Cardiac fibroblast (primary cell): Measurements from ENCODE around the gene SLCO2A1.

ENCODE experiments used
- DNase-seq, 2 donors: peaks; one replicate each; pipeline versions ENCODE4 v3.0.0 to v3.0.0-alpha.2; 2010; ENCODE audit warnings: low read depth in 2 of 2
- H3K4me3 ChIP-seq, 2 donors: replicated peaks in 1 of 2; 1 replicate in 1 of 2; 2 replicates in 1 of 2; pipeline ENCODE4 v1.5.1; 2011; ENCODE audit warnings: low read depth in 2 of 2, low read length in 2 of 2, mild to moderate bottlenecking in 2 of 2, moderate library complexity in 1 of 2
- CTCF ChIP-seq: IDR thresholded peaks from one replicate; pipeline ENCODE4 v1.5.1; 2011; ENCODE audit warnings: low read depth, mild to moderate bottlenecking, low read length, inconsistent platforms

SLCO2A1 gene

GRCh38 chr3:133910422-133910821 lies 119.3 kb downstream of the SLCO2A1 start:
- no peak for DNase-seq
- TF ChIP-seq CTCF, result peak; percentile 24
- H3K4me3 ChIP-seq, result no peak overlapping the region

GRCh38 chr3:133905376-133905775 lies 124.3 kb downstream of the SLCO2A1 start:
- H3K4me3 ChIP-seq, result no peak overlapping the region
- DNase-seq, result no peak
- TF ChIP-seq CTCF, result no peak

GRCh38 chr3:133901847-133902246 lies 127.9 kb downstream of the SLCO2A1 start:
- no peak for TF ChIP-seq CTCF
- DNase-seq, result no peak
- no peak overlapping the region for H3K4me3 ChIP-seq

- TF ChIP-seq CTCF, result peak; percentile 35
- no peak overlapping the region for H3K4me3 ChIP-seq
- DNase-seq, result no peak
Measured at GRCh38 chr3:133901083-133901482, 128.6 kb downstream of the SLCO2A1 start.

GRCh38 chr3:133899311-133899710 lies 130.4 kb downstream of the SLCO2A1 start:
- H3K4me3 ChIP-seq, result no peak overlapping the region
- TF ChIP-seq CTCF, result no peak
- DNase-seq, result no peak

- DNase-seq, result no peak
- H3K4me3 ChIP-seq, result no peak overlapping the region
- no peak for TF ChIP-seq CTCF
Measured at GRCh38 chr3:133897547-133897946, 132.2 kb downstream of the SLCO2A1 start.

- TF ChIP-seq CTCF, result no peak
- peak; percentile 7 to 10 for DNase-seq
- peak overlapping the region; percentile 68 to 74 for H3K4me3 ChIP-seq
Measured at GRCh38 chr3:133896002-133896761, 133.5 kb downstream of the SLCO2A1 start.
